CD14-positive monocyte (primary cell): ENCODE measurements around the gene GRIK4. TPM values are rescaled to one million over a fixed set of nuclear protein-coding genes. Genes with fewer than 3 reads are reported as not detected.

Source experiments
- DNase-seq, 3 donors: peaks; one replicate each; pipeline ENCODE4 v3.0.0-alpha.2; 2011 to 2022
- H2AFZ ChIP-seq: 2 replicates; pipeline ENCODE4 v1.6.0; 2012; ENCODE audit warnings: mild to moderate bottlenecking, low read depth, low read length, inconsistent platforms; ENCODE audit not compliant: insufficient read depth, poor library complexity, severe bottlenecking
- H3K27ac ChIP-seq, 2 donors: 1 replicate in 1 of 2; 2 replicates in 1 of 2; pipeline ENCODE4 v1.5.1; 2012 to 2013; ENCODE audit warnings: low read length in 2 of 2, control low read depth in 1 of 2, inconsistent platforms in 1 of 2, low read depth in 1 of 2, mild to moderate bottlenecking in 1 of 2
- H3K27me3 ChIP-seq, 2 donors: one replicate each; pipeline versions ENCODE4 v1.6.0 to v1.6.1; 2011 to 2013; ENCODE audit warnings: low read length in 2 of 2; ENCODE audit not compliant: control insufficient read depth in 2 of 2, insufficient read depth in 2 of 2
- H3K36me3 ChIP-seq, 2 donors: replicated peaks in 1 of 2; 1 replicate in 1 of 2; 2 replicates in 1 of 2; pipeline versions ENCODE4 v1.5.1 to v1.6.1; 2012 to 2013; ENCODE audit warnings: low read length in 2 of 2, control low read depth in 1 of 2, inconsistent platforms in 1 of 2, mild to moderate bottlenecking in 1 of 2; ENCODE audit not compliant: insufficient read depth in 2 of 2, control insufficient read depth in 1 of 2
- H3K4me1 ChIP-seq, 2 donors: 1 replicate in 1 of 2; 2 replicates in 1 of 2; pipeline versions ENCODE4 v1.5.1 to v1.6.1; 2012 to 2013; ENCODE audit warnings: low read length in 2 of 2, control low read depth in 1 of 2, inconsistent platforms in 1 of 2, mild to moderate bottlenecking in 1 of 2, moderate library complexity in 1 of 2; ENCODE audit not compliant: insufficient read depth in 2 of 2, control insufficient read depth in 1 of 2
- H3K4me2 ChIP-seq: replicated peaks from 2 replicates; pipeline ENCODE3; 2012; ENCODE audit warnings: low read length, moderate library complexity, mild to moderate bottlenecking; ENCODE audit not compliant: poor library complexity, severe bottlenecking; ENCODE audit errors: extremely low read depth
- H3K4me3 ChIP-seq, 3 experiments: fragments of 200-600 bp in 1 of 3; sonication (generic) in 1 of 3; replicated peaks in 1 of 3; 1 replicate in 2 of 3; 2 replicates in 1 of 3; pipeline ENCODE4 v1.5.1; 2011 to 2013; ENCODE audit warnings: low read length in 3 of 3, mild to moderate bottlenecking in 3 of 3, control low read depth in 2 of 3, low read depth in 2 of 3, inconsistent platforms in 1 of 3, moderate library complexity in 1 of 3
- H3K79me2 ChIP-seq: 2 replicates; pipeline ENCODE4 v1.6.0; 2012; ENCODE audit warnings: mild to moderate bottlenecking, control low read depth, inconsistent platforms, low read length, moderate library complexity; ENCODE audit not compliant: insufficient read depth
- H3K9ac ChIP-seq: 2 replicates; pipeline ENCODE4 v1.6.0; 2017; ENCODE audit warnings: low read length, mild to moderate bottlenecking; ENCODE audit not compliant: insufficient read depth, poor library complexity, severe bottlenecking
- H3K9me3 ChIP-seq, 2 donors: replicated peaks in 1 of 2; 1 replicate in 1 of 2; 2 replicates in 1 of 2; pipeline versions ENCODE4 v1.5.1 to v1.6.1; 2012 to 2013; ENCODE audit warnings: low read length in 2 of 2, control low read depth in 1 of 2; ENCODE audit not compliant: control insufficient read depth in 1 of 2, insufficient read depth in 1 of 2
- H4K20me1 ChIP-seq: 2 replicates; pipeline ENCODE4 v1.6.0; 2012; ENCODE audit warnings: mild to moderate bottlenecking, low read length, control low read depth, moderate library complexity; ENCODE audit not compliant: insufficient read depth
- H3K27ac Mint-ChIP-seq, 7 donors: one replicate each; pipeline ENCODE4 v1.8.0; 2020; ENCODE audit warnings: mild to moderate bottlenecking in 7 of 7, mixed read lengths in 7 of 7, moderate library complexity in 6 of 7, inconsistent platforms in 2 of 7
- H3K27me3 Mint-ChIP-seq, 3 donors: one replicate each; pipeline ENCODE4 v1.8.0; 2021 to 2022; ENCODE audit warnings: low read depth in 3 of 3, mild to moderate bottlenecking in 3 of 3, mixed read lengths in 3 of 3, moderate library complexity in 3 of 3, inconsistent platforms in 1 of 3
- H3K36me3 Mint-ChIP-seq, 2 donors: one replicate each; pipeline ENCODE4 v1.8.0; 2020; ENCODE audit warnings: mixed read lengths in 2 of 2, inconsistent platforms in 1 of 2, mild to moderate bottlenecking in 1 of 2
- H3K4me1 Mint-ChIP-seq: one replicate; pipeline ENCODE4 v1.8.0; 2020; ENCODE audit warnings: mild to moderate bottlenecking, mixed read lengths
- H3K4me3 Mint-ChIP-seq, 2 donors: one replicate each; pipeline ENCODE4 v1.8.0; 2020; ENCODE audit warnings: mild to moderate bottlenecking in 2 of 2, mixed read lengths in 2 of 2, moderate library complexity in 1 of 2
- H3K9me3 Mint-ChIP-seq, 7 donors: one replicate each; pipeline ENCODE4 v1.8.0; 2020 to 2022; ENCODE audit warnings: mixed read lengths in 7 of 7, mild to moderate bottlenecking in 6 of 7, moderate library complexity in 6 of 7, inconsistent platforms in 2 of 7
- WGBS: methylation state at CpG from one replicate; pipeline ENCODE4 v1.1.5; 2013; ENCODE audit warnings: missing lambda C conversion rate; ENCODE audit not compliant: insufficient coverage; 5-methylcytosine and 5-hydroxymethylcytosine counted together
- intact Hi-C, 2 donors: fragments of 100-400 bp; cut with micrococcal nuclease; formaldehyde crosslinking; loops; one replicate each; pipeline versions ENCODE4 v1.15.0 to v1.15.1; 2023
- polyA plus RNA-seq, 3 donors: library from polyadenylated mRNA; depleted of rRNA in 1 of 3; unstranded in 2 of 3; stranded (reverse) in 1 of 3; fragments of 300-500 nt in 2 of 3; fragments of >200 nt in 1 of 3; fragmentation: Illumina TruSeq in 2 of 3; gene quantifications; 1 replicate in 2 of 3; 2 replicates in 1 of 3; pipeline ENCODE4 v1.2.3, GENCODE V29; 2012 to 2021
- TF ChIP-seq, protein P1 (sequence below): fragments of 200-600 bp; IDR thresholded peaks from one replicate; pipeline ENCODE4 v1.8.0; 2022; ENCODE audit warnings: antibody characterized with exemption, mild to moderate bottlenecking

GRIK4 gene
- polyA plus RNA-seq, 3 donors = not detected

DNA sequence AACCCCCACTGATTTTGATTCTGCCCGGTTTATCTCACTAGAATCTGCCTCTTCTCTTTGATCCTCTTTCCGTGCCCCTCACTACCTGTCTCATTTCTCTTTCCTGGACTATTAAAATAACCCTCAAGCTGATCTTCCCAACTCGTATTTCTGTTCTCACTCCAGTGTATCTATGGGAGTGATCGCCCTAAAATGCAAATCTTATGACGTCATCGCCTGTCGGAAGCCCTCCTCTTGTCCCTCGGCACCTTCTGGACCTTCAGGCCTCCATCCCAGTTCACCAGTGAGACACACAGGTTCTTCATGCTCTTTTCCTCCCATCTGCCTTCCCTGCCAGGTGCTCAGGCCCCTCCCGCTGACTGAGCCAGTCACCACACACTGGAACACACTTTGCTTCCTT, 277.8 kb downstream of the GRIK4 start:
- Histone ChIP-seq H3K4me1 (no peaks in the 10 kb centered on the region), H3K79me2 (no peaks in the 10 kb centered on the region), H3K27ac (no peak overlapping the region), H3K36me3 (no peaks in the 10 kb centered on the region), H3K9ac (no peak overlapping the region), H3K4me3 (no peak overlapping the region), H3K9me3 (no peaks in the 10 kb centered on the region), H4K20me1 (no peaks in the 10 kb centered on the region), H3K27me3 (peaks cover 0 to 5% of the 10 kb centered on the region in 2 donors), H3K4me2 (no peak overlapping the region), H2AFZ (no peak overlapping the region)
- H3K27ac Mint-ChIP-seq = no peak overlapping the region
- intact Hi-C loops = no loop called here
- whole genome bisulfite sequencing = 78% methylated on average over 7 of the region's 9 CpGs
- H3K36me3 Mint-ChIP-seq = no peaks in the 10 kb centered on the region
- no peaks in the 10 kb centered on the region for H3K9me3 Mint-ChIP-seq
- no peaks in the 10 kb centered on the region for H3K4me1 Mint-ChIP-seq
- no peak overlapping the region for H3K4me3 Mint-ChIP-seq
- TF ChIP-seq, protein P1, sequence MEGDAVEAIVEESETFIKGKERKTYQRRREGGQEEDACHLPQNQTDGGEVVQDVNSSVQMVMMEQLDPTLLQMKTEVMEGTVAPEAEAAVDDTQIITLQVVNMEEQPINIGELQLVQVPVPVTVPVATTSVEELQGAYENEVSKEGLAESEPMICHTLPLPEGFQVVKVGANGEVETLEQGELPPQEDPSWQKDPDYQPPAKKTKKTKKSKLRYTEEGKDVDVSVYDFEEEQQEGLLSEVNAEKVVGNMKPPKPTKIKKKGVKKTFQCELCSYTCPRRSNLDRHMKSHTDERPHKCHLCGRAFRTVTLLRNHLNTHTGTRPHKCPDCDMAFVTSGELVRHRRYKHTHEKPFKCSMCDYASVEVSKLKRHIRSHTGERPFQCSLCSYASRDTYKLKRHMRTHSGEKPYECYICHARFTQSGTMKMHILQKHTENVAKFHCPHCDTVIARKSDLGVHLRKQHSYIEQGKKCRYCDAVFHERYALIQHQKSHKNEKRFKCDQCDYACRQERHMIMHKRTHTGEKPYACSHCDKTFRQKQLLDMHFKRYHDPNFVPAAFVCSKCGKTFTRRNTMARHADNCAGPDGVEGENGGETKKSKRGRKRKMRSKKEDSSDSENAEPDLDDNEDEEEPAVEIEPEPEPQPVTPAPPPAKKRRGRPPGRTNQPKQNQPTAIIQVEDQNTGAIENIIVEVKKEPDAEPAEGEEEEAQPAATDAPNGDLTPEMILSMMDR = no peak
- H3K27me3 Mint-ChIP-seq = peaks cover 0 to 3% (median 3%) of the 10 kb centered on the region in 3 donors
- DNase-seq = no peak

DNA sequence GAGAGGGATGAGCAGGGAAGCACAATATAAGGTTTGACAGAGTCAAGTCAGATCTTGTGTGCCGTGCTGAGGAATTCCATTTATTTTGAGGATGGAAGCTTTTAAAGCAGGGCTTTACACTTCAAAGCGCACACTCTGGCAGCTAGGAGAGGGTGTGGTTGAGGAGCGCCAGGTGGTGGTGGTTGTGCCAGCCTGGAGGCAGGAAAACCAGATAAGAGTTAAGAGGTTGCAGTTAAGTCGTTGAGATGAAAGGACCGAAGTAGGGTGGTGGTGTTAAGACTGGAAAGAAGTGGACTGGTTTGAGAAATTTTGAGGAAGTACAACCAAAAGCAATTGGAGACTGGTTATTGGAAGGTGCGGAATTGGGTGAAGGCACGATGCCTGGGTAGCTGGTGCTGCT, 280.8 kb downstream of the GRIK4 start:
- Histone ChIP-seq H3K27me3 (peaks cover 0 to 5% of the 10 kb centered on the region in 2 donors), H3K36me3 (no peaks in the 10 kb centered on the region), H3K4me2 (no peak overlapping the region), H3K4me3 (no peak overlapping the region), H3K79me2 (no peaks in the 10 kb centered on the region), H3K4me1 (no peaks in the 10 kb centered on the region), H3K9ac (no peak overlapping the region), H2AFZ (no peak overlapping the region), H3K27ac (no peak overlapping the region), H3K9me3 (no peaks in the 10 kb centered on the region), H4K20me1 (no peaks in the 10 kb centered on the region)
- WGBS = 85% methylated on average over 7 of the region's 7 CpGs
- no peak overlapping the region for H3K4me3 Mint-ChIP-seq
- DNase-seq = no peak
- TF ChIP-seq, protein P1 = no peak
- no peaks in the 10 kb centered on the region for H3K36me3 Mint-ChIP-seq
- H3K9me3 Mint-ChIP-seq = no peaks in the 10 kb centered on the region
- no peak overlapping the region for H3K27ac Mint-ChIP-seq
- no peaks in the 10 kb centered on the region for H3K4me1 Mint-ChIP-seq
- H3K27me3 Mint-ChIP-seq = peaks cover 2 to 6% (median 5%) of the 10 kb centered on the region in 3 donors
- intact Hi-C loops = no loop called here
